BJ (cell line): ENCODE results near the gene NIFK. TPM values are rescaled to one million over a fixed set of nuclear protein-coding genes. Genes with fewer than 3 reads are reported as not detected.
"Not testable (repeated sequence)": the region's sequence is repeated elsewhere in the genome, so short reads cannot be mapped to it uniquely, and the experiment has no call there.

ENCODE experiments used
- CTCF ChIA-PET: fragments of 350-600 bp; formaldehyde crosslinking; extraction: SDS; loops from one replicate; lab custom pipeline; 2021; ENCODE audit warnings: antibody characterized with exemption, inconsistent platforms; lab: Yijun Ruan, JAX
- POLR2A ChIA-PET: fragments of 300-600 bp; sonication (Branson Sonifier 250); formaldehyde crosslinking; extraction: SDS; loops from one replicate; lab custom pipeline; 2021; ENCODE audit warnings: antibody characterized with exemption; lab: Charles Lee
- DNase-seq: peaks from one replicate; pipeline ENCODE4 v3.0.0-alpha.2; 2011; ENCODE audit warnings: low read depth
- H3K27me3 ChIP-seq: 2 replicates; pipeline ENCODE4 v1.6.0; 2011; ENCODE audit warnings: low read length; ENCODE audit not compliant: control insufficient read depth, insufficient read depth
- H3K36me3 ChIP-seq: 2 replicates; pipeline ENCODE4 v1.5.1; 2011; ENCODE audit warnings: low read length; ENCODE audit not compliant: control insufficient read depth, insufficient read depth
- H3K4me3 ChIP-seq: 2 replicates; pipeline ENCODE4 v1.5.1; 2011; ENCODE audit warnings: low read depth, mild to moderate bottlenecking, control low read depth, low read length
- polyA plus RNA-seq: library from polyadenylated mRNA; depleted of rRNA; stranded (reverse); fragments of >200 nt; gene quantifications from 2 replicates; pipeline ENCODE4 v1.2.3, GENCODE V29; 2011
- TF ChIP-seq, protein P1 (sequence below): IDR thresholded peaks from 2 replicates; pipeline ENCODE4 v1.5.1; 2011; ENCODE audit warnings: low read depth, mild to moderate bottlenecking, control low read depth, inconsistent platforms, low read length, moderate library complexity; ENCODE audit not compliant: insufficient read depth

NIFK gene
- polyA plus RNA-seq, 1 experiment, result 12.4 TPM

DNA sequence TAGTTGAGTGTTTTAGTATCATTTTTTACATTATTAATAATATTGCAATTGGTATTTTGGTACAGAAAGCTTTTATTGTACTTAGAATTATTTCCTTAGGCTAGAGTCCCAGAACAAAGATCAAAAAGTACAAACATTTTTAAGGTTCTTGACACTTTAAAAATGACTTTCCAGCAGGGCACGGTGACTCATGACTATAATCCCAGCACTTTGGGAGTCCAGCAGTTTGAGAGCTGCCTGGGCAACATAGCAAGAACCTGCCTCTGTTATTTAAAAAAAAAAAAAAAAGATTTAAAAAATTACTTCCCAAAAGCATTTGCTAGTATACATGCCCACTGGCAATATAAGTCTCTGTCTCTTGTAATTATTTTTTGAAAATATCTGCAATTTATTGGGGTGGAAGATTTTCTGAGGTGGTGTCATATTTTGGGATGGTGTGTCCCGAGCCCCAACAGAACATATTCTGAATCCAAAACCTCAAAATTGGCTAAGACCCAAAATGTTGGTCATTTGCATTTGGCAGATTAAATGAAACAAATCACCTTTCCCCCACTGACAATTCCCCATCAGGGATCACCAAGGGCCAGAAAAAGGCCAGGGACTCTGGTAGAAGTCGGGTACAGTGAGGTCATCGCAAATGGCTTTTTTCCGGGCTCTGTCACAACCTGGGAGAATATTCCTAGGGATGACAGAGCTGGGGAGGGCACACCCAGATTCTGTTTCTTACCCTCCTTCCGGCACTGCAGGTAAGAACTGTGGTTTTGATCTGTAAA lies 42.1 kb downstream of the NIFK start:
- no peak overlapping the region for H3K4me3 ChIP-seq
- ChIA-PET POLR2A (no interaction called here), CTCF (no interaction called here)
- H3K36me3 ChIP-seq, result no peaks in the 10 kb centered on the region
- TF ChIP-seq, protein P1, sequence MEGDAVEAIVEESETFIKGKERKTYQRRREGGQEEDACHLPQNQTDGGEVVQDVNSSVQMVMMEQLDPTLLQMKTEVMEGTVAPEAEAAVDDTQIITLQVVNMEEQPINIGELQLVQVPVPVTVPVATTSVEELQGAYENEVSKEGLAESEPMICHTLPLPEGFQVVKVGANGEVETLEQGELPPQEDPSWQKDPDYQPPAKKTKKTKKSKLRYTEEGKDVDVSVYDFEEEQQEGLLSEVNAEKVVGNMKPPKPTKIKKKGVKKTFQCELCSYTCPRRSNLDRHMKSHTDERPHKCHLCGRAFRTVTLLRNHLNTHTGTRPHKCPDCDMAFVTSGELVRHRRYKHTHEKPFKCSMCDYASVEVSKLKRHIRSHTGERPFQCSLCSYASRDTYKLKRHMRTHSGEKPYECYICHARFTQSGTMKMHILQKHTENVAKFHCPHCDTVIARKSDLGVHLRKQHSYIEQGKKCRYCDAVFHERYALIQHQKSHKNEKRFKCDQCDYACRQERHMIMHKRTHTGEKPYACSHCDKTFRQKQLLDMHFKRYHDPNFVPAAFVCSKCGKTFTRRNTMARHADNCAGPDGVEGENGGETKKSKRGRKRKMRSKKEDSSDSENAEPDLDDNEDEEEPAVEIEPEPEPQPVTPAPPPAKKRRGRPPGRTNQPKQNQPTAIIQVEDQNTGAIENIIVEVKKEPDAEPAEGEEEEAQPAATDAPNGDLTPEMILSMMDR, result no peak
- no peaks in the 10 kb centered on the region for H3K27me3 ChIP-seq
- no peak for DNase-seq

DNA sequence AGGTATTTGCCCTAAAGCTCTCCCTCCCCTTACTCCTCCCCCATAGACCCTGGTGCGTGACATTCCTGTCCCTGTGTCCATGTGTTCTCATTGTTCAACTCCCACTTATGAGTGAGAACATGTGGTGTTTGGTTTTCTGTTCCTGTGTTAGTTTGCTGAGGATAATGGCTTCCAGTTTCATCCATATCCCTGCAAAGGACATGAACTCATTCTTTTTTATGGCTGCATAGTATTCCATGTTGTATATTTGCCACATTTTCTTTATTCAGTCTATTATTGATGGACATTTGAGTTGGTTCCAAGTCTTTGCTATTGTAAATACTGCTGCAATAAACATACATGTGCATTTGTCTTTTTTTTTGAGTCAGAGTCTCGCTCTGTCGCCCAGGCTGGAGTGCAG lies 46.1 kb downstream of the NIFK start:
- H3K36me3 ChIP-seq, DNase-seq, CTCF ChIA-PET, H3K4me3 ChIP-seq, POLR2A ChIA-PET, H3K27me3 ChIP-seq: not testable (repeated sequence)

DNA sequence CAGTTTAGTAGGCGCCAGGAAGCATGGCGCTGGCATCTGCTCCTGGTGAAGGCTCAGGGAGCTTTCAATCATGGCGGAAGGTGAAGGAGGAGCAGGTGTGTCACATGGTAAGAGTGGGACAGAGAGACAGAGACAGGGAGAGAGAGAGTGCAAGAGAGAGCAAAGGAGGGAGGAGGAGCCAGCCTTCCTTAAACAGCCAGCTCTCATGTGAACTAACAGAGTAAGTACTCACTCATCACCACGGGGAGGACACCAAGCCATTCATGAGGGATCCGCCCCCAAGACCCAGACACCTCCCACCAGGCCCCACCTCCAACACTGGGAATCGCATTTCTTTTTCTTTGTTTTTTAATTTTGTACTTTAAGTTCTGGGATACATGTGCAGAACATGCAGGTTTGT lies 46.6 kb downstream of the NIFK start:
- no peak for DNase-seq
- H3K36me3 ChIP-seq, result no peaks in the 10 kb centered on the region
- H3K27me3 ChIP-seq, result no peaks in the 10 kb centered on the region
- ChIA-PET POLR2A (no interaction called here), CTCF (interaction anchor here (0.8 to 1.2 kb wide), 2 partner anchors 9 to 11 kb away, joined by 3 to 5 read pairs; no protein-coding TSS in a partner anchor)
- TF ChIP-seq, protein P1, result no peak
- no peak overlapping the region for H3K4me3 ChIP-seq

DNA sequence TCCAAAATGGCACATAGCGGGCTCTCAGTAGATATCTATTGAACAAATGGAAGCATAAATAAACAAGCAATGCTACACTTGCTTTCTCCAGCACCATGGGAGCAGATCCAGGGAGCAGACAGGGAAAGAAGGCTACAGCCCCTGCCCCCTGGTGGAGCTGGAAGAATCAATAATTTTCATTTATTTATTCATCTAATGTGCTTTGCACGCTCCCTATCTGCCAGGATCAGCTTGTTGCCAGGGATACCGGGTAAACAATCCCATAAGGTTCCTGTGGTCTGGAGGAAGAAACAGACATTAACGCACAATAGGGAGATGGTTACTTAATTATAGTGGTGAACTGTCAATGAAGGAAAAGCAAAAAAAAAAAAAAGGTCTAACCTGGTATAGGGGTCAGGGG lies 47.3 kb downstream of the NIFK start:
- Histone ChIP-seq H3K27me3 (no peaks in the 10 kb centered on the region), H3K4me3 (no peak overlapping the region), H3K36me3 (no peaks in the 10 kb centered on the region)
- ChIA-PET POLR2A (no interaction called here), CTCF (interaction anchor here (0.8 to 1.2 kb wide), 2 partner anchors 10 kb away, joined by 3 to 5 read pairs; no protein-coding TSS in a partner anchor)
- TF ChIP-seq, protein P1, result peak; percentile 50
- DNase-seq, result no peak

DNA sequence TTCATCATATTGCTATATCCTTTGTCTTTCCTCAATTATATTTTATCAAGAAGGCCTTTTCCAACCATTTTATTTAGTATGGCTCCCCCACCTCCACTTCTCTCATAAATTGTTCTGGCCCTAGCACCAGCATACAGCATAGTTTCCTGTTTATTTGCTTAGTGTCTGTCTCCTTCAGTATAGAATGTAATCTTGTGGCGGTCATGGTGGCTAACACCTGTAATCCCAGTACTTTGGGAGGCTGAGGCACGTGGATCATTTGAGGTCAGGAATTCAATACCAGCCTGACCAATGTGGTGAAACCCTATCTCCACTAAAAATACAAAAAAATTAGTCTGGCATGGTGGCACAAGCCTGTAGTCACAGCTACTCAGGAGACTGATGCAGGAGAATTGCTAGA lies 47.9 kb downstream of the NIFK start:
- TF ChIP-seq, protein P1, result no peak
- Histone ChIP-seq H3K27me3 (no peaks in the 10 kb centered on the region), H3K36me3 (no peaks in the 10 kb centered on the region), H3K4me3 (no peak overlapping the region)
- DNase-seq, result no peak
- CTCF ChIA-PET, result interaction anchor here (0.7 to 1.2 kb wide), 2 partner anchors 11 to 124 kb away, joined by 3 to 5 read pairs; no protein-coding TSS in a partner anchor
- POLR2A ChIA-PET, result no interaction called here
